K562 (cell line): ENCODE data around the gene C4orf51.

Source experiments
- CBX5 ChIP-seq: IDR thresholded peaks from 2 replicates; pipeline ENCODE4 v1.6.1; 2014; ENCODE audit warnings: low read depth, borderline replicate concordance
- POLR2AphosphoS5 ChIP-seq: IDR thresholded peaks from 2 replicates; pipeline ENCODE4 v1.6.1; 2011; ENCODE audit warnings: mild to moderate bottlenecking, low read depth, low read length, moderate library complexity; ENCODE audit not compliant: control insufficient read depth, insufficient read depth
- THRAP3 ChIP-seq: fragments of 450-650 bp; IDR thresholded peaks from 2 replicates; pipeline ENCODE4 v1.6.1; 2016; ENCODE audit warnings: mild to moderate bottlenecking, inconsistent platforms, borderline replicate concordance
- TF ChIP-seq, protein P1 (sequence below): sonication (generic); formaldehyde crosslinking; IDR thresholded peaks from 2 replicates; pipeline ENCODE4 v1.8.1; 2023; ENCODE audit warnings: mild to moderate bottlenecking, missing genetic modification reagents

DNA sequence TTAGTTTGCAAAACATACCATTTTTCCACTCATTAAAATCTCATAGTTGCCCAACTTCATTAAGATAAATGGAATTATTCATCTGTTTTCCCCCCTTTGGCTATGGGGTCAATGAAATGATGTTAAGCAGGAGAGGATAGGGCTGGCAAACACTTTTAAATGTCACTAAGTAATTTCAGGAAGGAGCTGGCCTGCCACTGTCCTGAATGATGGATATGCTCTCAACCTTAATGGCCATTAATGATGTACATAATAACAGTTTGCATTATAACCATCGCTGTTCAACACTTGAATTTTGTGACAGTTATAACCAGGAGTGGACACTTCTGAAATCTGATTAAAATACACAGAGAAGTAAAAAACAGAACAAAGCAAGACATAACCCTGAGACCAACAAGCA, 77.2 kb downstream of the C4orf51 start:
- TF ChIP-seq POLR2AphosphoS5, result no peak
- TF ChIP-seq CBX5, result no peak
- TF ChIP-seq THRAP3, result no peak
- TF ChIP-seq, protein P1, sequence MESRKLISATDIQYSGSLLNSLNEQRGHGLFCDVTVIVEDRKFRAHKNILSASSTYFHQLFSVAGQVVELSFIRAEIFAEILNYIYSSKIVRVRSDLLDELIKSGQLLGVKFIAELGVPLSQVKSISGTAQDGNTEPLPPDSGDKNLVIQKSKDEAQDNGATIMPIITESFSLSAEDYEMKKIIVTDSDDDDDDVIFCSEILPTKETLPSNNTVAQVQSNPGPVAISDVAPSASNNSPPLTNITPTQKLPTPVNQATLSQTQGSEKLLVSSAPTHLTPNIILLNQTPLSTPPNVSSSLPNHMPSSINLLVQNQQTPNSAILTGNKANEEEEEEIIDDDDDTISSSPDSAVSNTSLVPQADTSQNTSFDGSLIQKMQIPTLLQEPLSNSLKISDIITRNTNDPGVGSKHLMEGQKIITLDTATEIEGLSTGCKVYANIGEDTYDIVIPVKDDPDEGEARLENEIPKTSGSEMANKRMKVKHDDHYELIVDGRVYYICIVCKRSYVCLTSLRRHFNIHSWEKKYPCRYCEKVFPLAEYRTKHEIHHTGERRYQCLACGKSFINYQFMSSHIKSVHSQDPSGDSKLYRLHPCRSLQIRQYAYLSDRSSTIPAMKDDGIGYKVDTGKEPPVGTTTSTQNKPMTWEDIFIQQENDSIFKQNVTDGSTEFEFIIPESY, result no peak
